Measurements from ENCODE around the gene PLEKHN1.
A peak's percentile ranks its signal among the peaks of the same experiment; 100 is the strongest.

The PLEKHN1 gene

DNA sequence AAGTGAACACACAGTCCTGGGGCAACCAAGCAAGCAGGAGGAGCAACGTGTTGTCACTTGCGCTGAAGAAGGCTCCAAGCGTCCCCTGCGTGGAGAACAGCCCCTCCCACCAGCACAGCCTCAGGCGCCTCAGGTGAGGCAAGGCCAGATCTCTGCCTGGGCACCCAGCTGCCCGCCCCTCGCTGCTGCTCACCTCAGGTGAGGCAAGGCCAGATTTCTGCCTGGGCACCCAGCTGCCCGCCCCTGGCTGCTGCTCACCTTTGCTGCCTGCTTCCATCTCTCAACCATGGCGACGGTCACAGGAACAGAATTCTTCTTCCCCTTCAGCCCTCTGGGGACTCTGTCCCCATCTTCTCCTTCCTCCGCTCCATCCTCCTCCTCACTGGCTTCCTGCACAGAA is 9.6 kb upstream of the PLEKHN1 start:
- no peak for DNase-seq (ENCODE audit: low read depth)
- H3K4me3 ChIP-seq (ENCODE audit: low read depth, low read length): no peak overlapping the region
- TF ChIP-seq, protein P1, sequence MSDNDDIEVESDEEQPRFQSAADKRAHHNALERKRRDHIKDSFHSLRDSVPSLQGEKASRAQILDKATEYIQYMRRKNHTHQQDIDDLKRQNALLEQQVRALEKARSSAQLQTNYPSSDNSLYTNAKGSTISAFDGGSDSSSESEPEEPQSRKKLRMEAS (IDR thresholded peaks at IDR 0.05; ENCODE audit: low read depth, low read length): no peak
- no peak for TF ChIP-seq POLR2A (IDR thresholded peaks at IDR 0.05; ENCODE audit: extremely low read depth, insufficient read length)
- TF ChIP-seq, protein P2, sequence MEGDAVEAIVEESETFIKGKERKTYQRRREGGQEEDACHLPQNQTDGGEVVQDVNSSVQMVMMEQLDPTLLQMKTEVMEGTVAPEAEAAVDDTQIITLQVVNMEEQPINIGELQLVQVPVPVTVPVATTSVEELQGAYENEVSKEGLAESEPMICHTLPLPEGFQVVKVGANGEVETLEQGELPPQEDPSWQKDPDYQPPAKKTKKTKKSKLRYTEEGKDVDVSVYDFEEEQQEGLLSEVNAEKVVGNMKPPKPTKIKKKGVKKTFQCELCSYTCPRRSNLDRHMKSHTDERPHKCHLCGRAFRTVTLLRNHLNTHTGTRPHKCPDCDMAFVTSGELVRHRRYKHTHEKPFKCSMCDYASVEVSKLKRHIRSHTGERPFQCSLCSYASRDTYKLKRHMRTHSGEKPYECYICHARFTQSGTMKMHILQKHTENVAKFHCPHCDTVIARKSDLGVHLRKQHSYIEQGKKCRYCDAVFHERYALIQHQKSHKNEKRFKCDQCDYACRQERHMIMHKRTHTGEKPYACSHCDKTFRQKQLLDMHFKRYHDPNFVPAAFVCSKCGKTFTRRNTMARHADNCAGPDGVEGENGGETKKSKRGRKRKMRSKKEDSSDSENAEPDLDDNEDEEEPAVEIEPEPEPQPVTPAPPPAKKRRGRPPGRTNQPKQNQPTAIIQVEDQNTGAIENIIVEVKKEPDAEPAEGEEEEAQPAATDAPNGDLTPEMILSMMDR (IDR thresholded peaks at IDR 0.05; ENCODE audit: low read depth, low read length): no peak
- TF ChIP-seq MYC (IDR thresholded peaks at IDR 0.05; ENCODE audit: low read depth, low read length): no peak

GRCh38 chr1:958823-959730 is 7.2 kb upstream of the PLEKHN1 start, which contains the start of gene NOC2L:
Gene NOC2L (minus strand): TSS chr1:959256. CDS start chr1:959240, 16 bp downstream.
- H3K4me3 ChIP-seq (ENCODE audit: low read depth, low read length): peak within 1 kb of the TSS; percentile 98
- peak; percentile 90 for DNase-seq (ENCODE audit: low read depth)
- TF ChIP-seq, protein P1 (IDR thresholded peaks at IDR 0.05; ENCODE audit: low read depth, low read length): peak; percentile 65
- TF ChIP-seq POLR2A (IDR thresholded peaks at IDR 0.05; ENCODE audit: extremely low read depth, insufficient read length) (peak; percentile 57), MYC (IDR thresholded peaks at IDR 0.05; ENCODE audit: low read depth, low read length) (peak; percentile 88)
- TF ChIP-seq, protein P2 (IDR thresholded peaks at IDR 0.05; ENCODE audit: low read depth, low read length): no peak

- no peak for DNase-seq (ENCODE audit: low read depth)
- no peak overlapping the region for H3K4me3 ChIP-seq (ENCODE audit: low read depth, low read length)
- TF ChIP-seq, protein P2 (IDR thresholded peaks at IDR 0.05; ENCODE audit: low read depth, low read length): no peak
- TF ChIP-seq, protein P1 (IDR thresholded peaks at IDR 0.05; ENCODE audit: low read depth, low read length): no peak
- TF ChIP-seq MYC (IDR thresholded peaks at IDR 0.05; ENCODE audit: low read depth, low read length) (no peak), POLR2A (IDR thresholded peaks at IDR 0.05; ENCODE audit: extremely low read depth, insufficient read length) (no peak)
These were observed 6.4 kb upstream of the PLEKHN1 start for GRCh38 chr1:959731-960362.

DNA sequence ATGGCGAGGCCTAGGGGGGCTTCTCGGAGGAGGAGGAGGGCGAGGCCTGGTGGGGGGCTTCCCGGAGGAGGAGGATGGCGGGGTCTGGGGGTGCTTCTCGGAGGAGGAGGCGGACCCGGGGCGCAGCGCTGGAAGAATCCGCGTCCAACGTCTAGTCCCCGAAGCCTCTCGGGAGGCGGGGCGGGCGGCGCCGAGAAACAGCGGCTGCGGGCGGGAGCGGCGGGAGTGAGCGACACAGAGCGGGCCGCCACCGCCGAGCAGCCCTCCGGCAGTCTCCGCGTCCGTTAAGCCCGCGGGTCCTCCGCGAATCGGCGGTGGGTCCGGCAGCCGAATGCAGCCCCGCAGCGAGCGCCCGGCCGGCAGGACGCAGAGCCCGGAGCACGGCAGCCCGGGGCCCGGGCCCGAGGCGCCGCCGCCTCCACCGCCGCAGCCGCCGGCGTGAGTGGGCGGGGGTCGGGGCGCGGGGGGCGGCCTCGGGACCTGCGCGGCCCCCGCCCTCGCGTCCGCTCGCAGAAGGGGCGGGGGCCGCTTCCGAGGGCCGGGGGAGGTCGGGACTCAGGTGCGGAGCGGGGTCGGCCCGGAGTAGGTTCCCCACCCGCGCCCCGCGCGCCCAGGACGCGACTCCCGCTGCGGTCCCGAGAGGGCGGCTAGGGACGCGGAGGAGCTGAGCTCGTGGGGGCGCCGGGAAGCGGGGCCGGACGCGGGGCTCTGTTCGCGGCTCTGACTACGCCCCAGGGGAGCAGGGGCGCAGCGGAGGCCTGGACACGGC is 5.7 kb upstream of the PLEKHN1 start, which contains the start of gene KLHL17:
Gene KLHL17 (plus strand): TSS at position 222 of the 769 bp plus-strand sequence. CDS start 110 bp downstream, at position 332.
- DNase-seq (ENCODE audit: low read depth): peak; percentile 79
- H3K4me3 ChIP-seq (ENCODE audit: low read depth, low read length): no peak within 1 kb of the TSS
- TF ChIP-seq, protein P1 (IDR thresholded peaks at IDR 0.05; ENCODE audit: low read depth, low read length): 0 out of 2 replicates have a peak, but pooled peaks have one; percentile 10
- TF ChIP-seq MYC (IDR thresholded peaks at IDR 0.05; ENCODE audit: low read depth, low read length): no peak

GRCh38 chr1:961132-961669 is 5.1 kb upstream of the PLEKHN1 start:
- no peak overlapping the region for H3K4me3 ChIP-seq (ENCODE audit: low read depth, low read length)
- peak; percentile 19 for DNase-seq (ENCODE audit: low read depth)

More at GRCh38 chr1:961132-961669, 5.1 kb upstream of the PLEKHN1 start:
- TF ChIP-seq, protein P2 (IDR thresholded peaks at IDR 0.05; ENCODE audit: low read depth, low read length): no peak
- no peak for TF ChIP-seq MYC (IDR thresholded peaks at IDR 0.05; ENCODE audit: low read depth, low read length)
- TF ChIP-seq, protein P1 (IDR thresholded peaks at IDR 0.05; ENCODE audit: low read depth, low read length): no peak
- TF ChIP-seq POLR2A (IDR thresholded peaks at IDR 0.05; ENCODE audit: extremely low read depth, insufficient read length): no peak
